ENCODE results near the gene MVB12B.
A peak's percentile ranks its signal among the peaks of the same experiment; 100 is the strongest.

Gene MVB12B

DNA sequence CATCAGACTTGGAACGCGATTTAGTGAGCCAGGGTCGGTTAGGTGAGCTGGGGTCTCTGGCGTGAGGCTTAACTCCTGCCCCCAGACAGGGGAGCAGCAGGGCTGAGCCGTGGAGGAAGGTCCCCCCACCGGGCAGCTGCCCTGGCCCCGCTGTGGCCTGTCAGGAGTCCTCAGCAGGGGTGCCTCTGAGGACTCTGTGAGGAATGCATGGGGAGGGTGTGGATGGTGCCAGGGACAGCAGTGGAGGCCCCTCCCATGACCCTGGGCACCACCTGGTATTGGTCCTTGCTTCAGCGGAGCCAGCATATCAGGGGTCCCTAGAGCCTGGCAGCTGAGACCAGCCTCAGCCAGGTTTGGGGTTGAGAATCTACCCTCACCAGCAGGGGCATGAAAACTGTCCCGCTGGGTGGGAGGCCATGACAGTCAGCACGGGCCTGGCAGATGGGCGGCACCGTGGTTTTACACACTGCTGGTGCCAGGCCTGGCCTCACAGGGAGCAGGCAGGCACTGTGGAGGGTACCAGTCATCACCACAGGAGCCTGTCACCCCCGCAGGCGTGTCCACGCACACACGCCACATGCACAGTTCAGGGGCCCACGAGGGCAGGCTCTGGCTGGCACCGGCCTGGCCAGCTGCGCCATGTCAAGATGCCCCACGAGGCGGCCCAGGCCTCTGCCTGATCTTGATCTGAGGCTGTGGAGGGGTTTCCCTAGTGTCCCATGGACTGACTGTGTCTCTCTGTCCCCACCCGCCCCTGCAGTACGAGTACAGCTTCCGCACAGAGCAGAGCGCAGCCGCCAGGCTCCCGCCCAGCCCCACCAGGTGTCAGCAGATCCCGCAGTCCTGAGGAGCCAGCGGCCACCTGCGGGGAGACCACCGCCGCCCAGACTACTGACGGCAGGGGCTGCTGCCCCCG lies 176.0 kb downstream of the MVB12B start:
- TF ChIP-seq, protein P1, sequence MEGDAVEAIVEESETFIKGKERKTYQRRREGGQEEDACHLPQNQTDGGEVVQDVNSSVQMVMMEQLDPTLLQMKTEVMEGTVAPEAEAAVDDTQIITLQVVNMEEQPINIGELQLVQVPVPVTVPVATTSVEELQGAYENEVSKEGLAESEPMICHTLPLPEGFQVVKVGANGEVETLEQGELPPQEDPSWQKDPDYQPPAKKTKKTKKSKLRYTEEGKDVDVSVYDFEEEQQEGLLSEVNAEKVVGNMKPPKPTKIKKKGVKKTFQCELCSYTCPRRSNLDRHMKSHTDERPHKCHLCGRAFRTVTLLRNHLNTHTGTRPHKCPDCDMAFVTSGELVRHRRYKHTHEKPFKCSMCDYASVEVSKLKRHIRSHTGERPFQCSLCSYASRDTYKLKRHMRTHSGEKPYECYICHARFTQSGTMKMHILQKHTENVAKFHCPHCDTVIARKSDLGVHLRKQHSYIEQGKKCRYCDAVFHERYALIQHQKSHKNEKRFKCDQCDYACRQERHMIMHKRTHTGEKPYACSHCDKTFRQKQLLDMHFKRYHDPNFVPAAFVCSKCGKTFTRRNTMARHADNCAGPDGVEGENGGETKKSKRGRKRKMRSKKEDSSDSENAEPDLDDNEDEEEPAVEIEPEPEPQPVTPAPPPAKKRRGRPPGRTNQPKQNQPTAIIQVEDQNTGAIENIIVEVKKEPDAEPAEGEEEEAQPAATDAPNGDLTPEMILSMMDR (IDR thresholded peaks at IDR 0.05; ENCODE audit: low read depth, low read length), result peak; percentile 21
- peaks cover 14% of the 10 kb centered on the region for H3K36me3 ChIP-seq

DNA sequence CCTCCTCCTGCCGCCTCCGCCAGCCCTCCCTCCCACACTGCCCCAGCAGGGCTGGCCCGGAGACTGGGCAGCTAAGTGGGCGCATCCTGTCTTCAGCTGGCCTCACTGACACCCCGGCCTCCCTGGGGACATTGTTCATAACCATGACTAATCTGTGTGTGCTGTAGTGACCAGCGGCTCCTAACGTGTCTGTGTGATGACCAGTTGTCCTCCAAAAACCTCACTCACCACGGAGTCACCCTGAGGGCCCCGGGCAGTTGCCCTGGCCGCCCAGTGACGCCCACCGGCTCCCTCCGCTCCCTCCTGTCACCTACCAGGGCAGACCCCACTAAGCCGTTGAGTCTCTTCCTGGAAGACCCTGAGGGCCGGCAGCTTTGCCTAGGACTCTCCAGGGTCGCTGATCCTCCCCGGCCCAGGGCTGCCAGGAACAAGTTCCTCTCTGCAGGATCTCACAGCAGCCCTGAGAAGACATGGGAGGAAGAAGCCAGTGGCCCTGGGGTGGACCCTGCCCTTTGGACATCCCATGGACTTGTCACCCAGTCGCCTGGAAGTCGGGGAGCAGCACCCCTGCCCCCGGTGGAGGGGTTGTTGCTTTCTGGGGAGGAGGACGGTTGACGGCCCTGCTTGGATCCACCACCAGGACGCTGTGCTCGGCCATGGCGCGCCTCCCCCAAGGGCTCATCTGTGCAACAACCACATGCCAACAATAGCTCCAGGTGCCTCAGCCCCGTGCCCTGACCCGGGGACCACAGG lies 176.9 kb downstream of the MVB12B start:
- no peak overlapping the region for H3K4me3 ChIP-seq (ENCODE audit: low read depth, low read length)
- TF ChIP-seq, protein P1 (IDR thresholded peaks at IDR 0.05; ENCODE audit: low read depth, low read length), result no peak
- no peak overlapping the region for H3K27ac ChIP-seq
- H3K36me3 ChIP-seq, result peaks cover 14% of the 10 kb centered on the region
- DNase-seq, result no peak
- H3K27me3 ChIP-seq (ENCODE audit: insufficient read depth, low read depth, severe bottlenecking), result no peaks in the 10 kb centered on the region
- H3K9me3 ChIP-seq (ENCODE audit: severe bottlenecking), result no peaks in the 10 kb centered on the region

More for the DNA sequence above, 176.0 kb downstream of the MVB12B start:
- DNase-seq, result peak; percentile 45
- H3K4me3 ChIP-seq (ENCODE audit: low read depth, low read length), result no peak overlapping the region
- H3K9me3 ChIP-seq (ENCODE audit: severe bottlenecking), result no peaks in the 10 kb centered on the region
- H3K27me3 ChIP-seq (ENCODE audit: insufficient read depth, low read depth, severe bottlenecking), result no peaks in the 10 kb centered on the region
- no peak overlapping the region for H3K27ac ChIP-seq

DNA sequence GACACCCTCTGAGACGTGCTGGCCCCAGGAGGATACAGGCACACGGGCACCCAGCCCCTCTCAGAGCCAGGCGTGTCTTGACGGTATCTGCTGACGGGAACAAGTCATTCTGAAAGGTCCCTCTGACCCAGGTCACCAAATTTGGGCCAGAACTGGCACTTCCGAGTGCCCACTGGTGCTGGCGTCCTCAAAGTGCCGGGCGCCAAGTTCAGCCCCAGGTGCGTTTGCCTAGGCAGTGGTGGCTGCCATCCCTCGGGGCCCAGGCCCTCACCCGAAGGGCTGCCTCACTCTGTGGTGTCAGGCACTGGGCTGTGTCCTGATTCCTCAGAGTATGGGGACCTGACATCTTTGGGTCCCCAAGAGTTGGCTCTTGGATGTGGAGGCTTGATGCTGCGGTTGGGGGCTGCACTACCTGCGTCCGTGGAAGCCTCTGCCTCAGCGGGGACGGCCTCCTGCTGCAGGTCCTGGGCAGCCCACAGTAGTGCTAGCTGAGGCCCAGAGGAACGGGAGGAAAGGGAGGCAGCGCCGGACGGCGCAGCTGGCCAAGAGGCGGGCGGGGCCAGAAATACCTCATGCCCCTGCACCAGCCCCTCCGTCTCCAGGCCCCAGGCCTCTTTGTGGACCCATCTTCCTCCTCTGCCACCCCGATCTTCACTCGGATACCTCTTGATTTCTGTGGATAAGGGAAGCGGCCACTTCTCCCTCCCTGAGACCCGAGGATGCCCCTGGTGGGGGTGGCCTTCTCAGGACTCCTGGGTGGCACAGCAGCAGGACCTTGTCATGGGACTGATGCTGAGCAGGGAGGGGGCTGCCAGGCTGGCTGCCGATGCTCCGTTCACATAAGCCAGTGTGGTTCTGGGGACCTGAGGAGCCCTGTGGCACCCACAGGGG lies 177.7 kb downstream of the MVB12B start:
- Histone ChIP-seq H3K9me3 (ENCODE audit: severe bottlenecking) (no peaks in the 10 kb centered on the region), H3K27ac (no peak overlapping the region), H3K27me3 (ENCODE audit: insufficient read depth, low read depth, severe bottlenecking) (no peaks in the 10 kb centered on the region), H3K36me3 (peaks cover 14% of the 10 kb centered on the region), H3K4me3 (ENCODE audit: low read depth, low read length) (no peak overlapping the region)
- TF ChIP-seq, protein P1 (IDR thresholded peaks at IDR 0.05; ENCODE audit: low read depth, low read length), result no peak
- DNase-seq, result no peak

DNA sequence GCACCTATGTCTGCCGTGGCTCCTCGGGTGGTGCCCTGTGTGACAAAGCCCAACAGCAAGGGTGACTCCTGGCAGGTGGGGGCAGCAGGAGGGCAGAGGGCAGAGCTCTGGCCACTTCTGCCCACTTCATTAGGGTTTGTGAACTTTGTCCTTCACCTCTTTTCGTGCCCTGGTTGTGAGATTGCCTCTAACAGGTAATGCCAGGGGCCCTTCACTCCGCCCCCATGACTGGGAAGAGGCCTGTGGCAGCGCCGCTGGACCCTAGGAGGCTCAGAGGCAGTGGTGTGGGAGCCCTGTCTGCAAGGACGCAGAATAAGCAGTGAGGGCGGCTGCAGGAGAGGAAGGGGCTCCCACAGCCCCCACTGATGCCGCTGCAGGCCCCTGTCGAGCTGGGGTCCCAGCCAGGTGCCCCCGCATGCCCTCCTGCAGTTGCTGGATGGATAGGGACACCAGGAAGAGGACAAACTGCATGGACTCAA lies 178.4 kb downstream of the MVB12B start:
- no peaks in the 10 kb centered on the region for H3K27me3 ChIP-seq (ENCODE audit: insufficient read depth, low read depth, severe bottlenecking)
- peaks cover 14% of the 10 kb centered on the region for H3K36me3 ChIP-seq
- no peak overlapping the region for H3K27ac ChIP-seq
- no peaks in the 10 kb centered on the region for H3K9me3 ChIP-seq (ENCODE audit: severe bottlenecking)
- TF ChIP-seq, protein P1 (IDR thresholded peaks at IDR 0.05; ENCODE audit: low read depth, low read length), result no peak
- no peak for DNase-seq
- no peak overlapping the region for H3K4me3 ChIP-seq (ENCODE audit: low read depth, low read length)

DNA sequence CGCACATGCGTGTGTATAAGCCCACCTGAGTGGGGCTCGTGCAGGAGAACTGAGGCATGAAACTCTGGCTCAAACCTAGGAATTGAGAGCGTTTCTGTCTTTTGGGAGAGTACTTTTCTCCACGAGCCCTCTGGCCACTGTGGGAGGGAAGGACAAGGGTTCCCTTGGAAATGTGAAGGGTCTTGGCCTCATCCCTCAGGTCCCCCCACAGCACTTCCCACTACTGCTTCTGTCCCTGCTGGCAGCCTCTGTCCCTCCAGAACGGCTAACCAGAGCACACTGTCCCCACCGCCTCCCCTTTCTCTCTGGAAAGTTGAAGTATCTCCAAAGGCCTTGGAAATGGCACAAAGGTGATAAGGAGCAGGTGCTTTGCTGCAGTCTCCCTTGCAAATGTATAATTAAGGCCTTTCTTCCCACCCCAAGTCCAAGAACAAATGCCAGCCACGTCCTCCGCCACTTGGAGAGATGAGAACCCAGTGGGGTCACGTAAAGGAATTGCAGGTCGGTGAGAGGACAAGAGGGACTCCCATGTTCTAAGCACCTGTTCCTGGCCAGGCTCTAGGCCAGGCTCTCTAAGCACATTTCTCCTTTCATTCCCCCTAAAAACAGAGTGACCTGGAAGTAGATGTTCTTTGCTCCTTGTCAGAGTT lies 179.2 kb downstream of the MVB12B start:
- Histone ChIP-seq H3K36me3 (peaks cover 14% of the 10 kb centered on the region), H3K27me3 (ENCODE audit: insufficient read depth, low read depth, severe bottlenecking) (no peaks in the 10 kb centered on the region), H3K9me3 (ENCODE audit: severe bottlenecking) (no peaks in the 10 kb centered on the region), H3K4me3 (ENCODE audit: low read depth, low read length) (no peak overlapping the region), H3K27ac (no peak overlapping the region)
- TF ChIP-seq, protein P1 (IDR thresholded peaks at IDR 0.05; ENCODE audit: low read depth, low read length), result no peak
- no peak for DNase-seq
